ENCODE results near the gene MDFIC. TPM values are rescaled to one million over a fixed set of nuclear protein-coding genes. Genes with fewer than 3 reads are reported as not detected.

Gene MDFIC
- total RNA-seq, 1 experiment from 2014 or later = 7.3 TPM

GRCh38 chr7:114957444-114957843 lies 35.5 kb downstream of the MDFIC start:
- H3K4me3 ChIP-seq (ENCODE audit: low read depth in 2 of 2, low read length in 2 of 2) = no peak overlapping the region
- in situ Hi-C loops (cut with HindIII; ENCODE audit: low pct_unique_long_range_greater_than_20kb, low sequenced_read_pairs) = no loop called here
- no peak overlapping the region for H3K27ac ChIP-seq (ENCODE audit: low read length)
- no peaks in the 10 kb centered on the region for H3K4me1 ChIP-seq (ENCODE audit: control insufficient read depth, insufficient read depth, low read length)
- H3K36me3 ChIP-seq (ENCODE audit: control insufficient read depth, insufficient read depth, low read length) = no peaks in the 10 kb centered on the region; the same call in 1 of the 2 replicates
- ChIA-PET CTCF (no interaction called here), POLR2A (no interaction called here)
- DNase-seq (ENCODE audit: low read depth, low spot score) (no peak), ATAC-seq (no peak)
- H3K27me3 ChIP-seq (ENCODE audit: control insufficient read depth, insufficient read depth, low read length) = no peaks in the 10 kb centered on the region; the same call in 1 of the 2 replicates
- no peaks in the 10 kb centered on the region for H3K9me3 ChIP-seq (ENCODE audit: control insufficient read depth, insufficient read depth, low read depth, low read length)
- BruUV-seq (replicated peaks) = no TSS peak
- TF ChIP-seq TCF7L2 (IDR thresholded peaks at IDR 0.05; ENCODE audit: low read depth, low read length) (no peak), CTCF (IDR thresholded peaks at IDR 0.05) (no peak), POLR2AphosphoS5 (IDR thresholded peaks at IDR 0.05; ENCODE audit: low read depth, low read length) (no peak), SIN3A (IDR thresholded peaks at IDR 0.05; ENCODE audit: borderline replicate concordance, insufficient read depth, low read depth, low read length) (no peak), REST (IDR thresholded peaks at IDR 0.05; ENCODE audit: insufficient read depth in 1 of 2, low read depth in 2 of 2, low read length in 1 of 2) (no peak)
- intact Hi-C loops (cut with micrococcal nuclease; ENCODE audit: unreplicated experiment) = no loop called here

- DNase-seq (ENCODE audit: low read depth, low spot score) (no peak), ATAC-seq (no peak)
- CTCF ChIA-PET = no interaction called here
- TF ChIP-seq REST (IDR thresholded peaks at IDR 0.05; ENCODE audit: insufficient read depth in 1 of 2, low read depth in 2 of 2, low read length in 1 of 2) = no peak
- TF ChIP-seq CTCF (IDR thresholded peaks at IDR 0.05) = no peak
- no peaks in the 10 kb centered on the region; the same call in 1 of the 2 replicates for H3K27me3 ChIP-seq (ENCODE audit: control insufficient read depth, insufficient read depth, low read length)
- no TSS peak for BruUV-seq (replicated peaks)
- intact Hi-C loops (cut with micrococcal nuclease; ENCODE audit: unreplicated experiment) = no loop called here
- no peak overlapping the region for H3K27ac ChIP-seq (ENCODE audit: low read length)
- H3K4me3 ChIP-seq (ENCODE audit: low read depth in 2 of 2, low read length in 2 of 2) = no peak overlapping the region
- in situ Hi-C loops (cut with HindIII; ENCODE audit: low pct_unique_long_range_greater_than_20kb, low sequenced_read_pairs) = no loop called here
- H3K4me1 ChIP-seq (ENCODE audit: control insufficient read depth, insufficient read depth, low read length) = no peaks in the 10 kb centered on the region
- H3K9me3 ChIP-seq (ENCODE audit: control insufficient read depth, insufficient read depth, low read depth, low read length) = no peaks in the 10 kb centered on the region
- POLR2A ChIA-PET = no interaction called here
- no peaks in the 10 kb centered on the region; the same call in 1 of the 2 replicates for H3K36me3 ChIP-seq (ENCODE audit: control insufficient read depth, insufficient read depth, low read length)
Observed at GRCh38 chr7:114959931-114960330, 38.0 kb downstream of the MDFIC start.
